H9 (cell line): Measurements from ENCODE around the gene OR2H1. TPM values are rescaled to one million over a fixed set of nuclear protein-coding genes. Genes with fewer than 3 reads are reported as not detected.

Source experiments
- DNase-seq: peaks from one replicate; pipeline ENCODE4 v3.0.0-alpha.2; 2017
- H2AFZ ChIP-seq: one replicate; pipeline ENCODE4 v1.6.1; 2013; ENCODE audit warnings: mild to moderate bottlenecking, low read length, control low read depth, moderate library complexity
- H2AK5ac ChIP-seq: 2 replicates; pipeline ENCODE4 v1.6.1; 2013; ENCODE audit warnings: low read length, control low read depth, mixed read lengths; ENCODE audit not compliant: insufficient read length
- H2BK120ac ChIP-seq: one replicate; pipeline ENCODE4 v1.6.1; 2013; ENCODE audit warnings: low read depth, mild to moderate bottlenecking, low read length, control low read depth, inconsistent platforms; ENCODE audit not compliant: poor library complexity, severe bottlenecking
- H2BK12ac ChIP-seq: 2 replicates; pipeline ENCODE4 v1.6.1; 2013; ENCODE audit warnings: low read length, control low read depth, mixed read lengths, low read depth; ENCODE audit not compliant: insufficient read length
- H2BK15ac ChIP-seq: 2 replicates; pipeline ENCODE4 v1.6.1; 2013; ENCODE audit warnings: low read depth, low read length, control low read depth
- H2BK20ac ChIP-seq: one replicate; pipeline ENCODE4 v1.6.1; 2013; ENCODE audit warnings: low read depth, mild to moderate bottlenecking, low read length, control low read depth, inconsistent platforms; ENCODE audit not compliant: poor library complexity, severe bottlenecking
- H2BK5ac ChIP-seq: 2 replicates; pipeline ENCODE4 v1.6.1; 2013; ENCODE audit warnings: low read length, control low read depth, mixed read lengths; ENCODE audit not compliant: insufficient read length
- H3K14ac ChIP-seq: 2 replicates; pipeline ENCODE4 v1.6.1; 2013; ENCODE audit warnings: low read length, control low read depth; ENCODE audit not compliant: insufficient read depth
- H3K18ac ChIP-seq: 2 replicates; pipeline ENCODE4 v1.6.1; 2013; ENCODE audit warnings: low read depth, mild to moderate bottlenecking, mixed read lengths, low read length, control low read depth; ENCODE audit not compliant: insufficient read length
- H3K23ac ChIP-seq: 2 replicates; pipeline ENCODE4 v1.6.1; 2013; ENCODE audit warnings: low read length, control low read depth, mixed read lengths, low read depth; ENCODE audit not compliant: insufficient read length
- H3K23me2 ChIP-seq: 2 replicates; pipeline ENCODE4 v1.6.1; 2013; ENCODE audit warnings: low read depth, mild to moderate bottlenecking, mixed read lengths, low read length, control low read depth; ENCODE audit not compliant: insufficient read length, poor library complexity, severe bottlenecking
- H3K27ac ChIP-seq: 2 replicates; pipeline ENCODE4 v1.5.1; 2013; ENCODE audit warnings: low read length, control low read depth, mixed read lengths, low read depth; ENCODE audit not compliant: insufficient read length
- H3K27me3 ChIP-seq: 2 replicates; pipeline ENCODE4 v1.6.1; 2013; ENCODE audit warnings: low read length, control low read depth, inconsistent platforms; ENCODE audit not compliant: insufficient read depth
- H3K4ac ChIP-seq: 2 replicates; pipeline ENCODE4 v1.6.1; 2013; ENCODE audit warnings: low read depth, mild to moderate bottlenecking, control low read depth, inconsistent platforms, low read length, moderate library complexity
- H3K4me1 ChIP-seq: 2 replicates; pipeline ENCODE4 v1.6.1; 2013; ENCODE audit warnings: low read length, control low read depth, inconsistent platforms; ENCODE audit not compliant: insufficient read depth
- H3K4me2 ChIP-seq: 2 replicates; pipeline ENCODE4 v1.6.1; 2013; ENCODE audit warnings: low read length, control low read depth, mixed read lengths; ENCODE audit not compliant: insufficient read length, insufficient read depth
- H3K56ac ChIP-seq: 2 replicates; pipeline ENCODE4 v1.6.1; 2013; ENCODE audit warnings: low read depth, mild to moderate bottlenecking, mixed read lengths, low read length, control low read depth; ENCODE audit not compliant: insufficient read length
- H3K79me1 ChIP-seq: 2 replicates; pipeline ENCODE4 v1.6.1; 2013; ENCODE audit warnings: low read depth, mild to moderate bottlenecking, moderate library complexity, low read length, control low read depth, inconsistent platforms; ENCODE audit not compliant: insufficient read depth, poor library complexity, severe bottlenecking
- H3K79me2 ChIP-seq: 2 replicates; pipeline ENCODE4 v1.6.1; 2013; ENCODE audit warnings: low read length, control low read depth, inconsistent platforms; ENCODE audit not compliant: insufficient read depth
- H3K9ac ChIP-seq: 2 replicates; pipeline ENCODE4 v1.6.1; 2013; ENCODE audit warnings: low read length, control low read depth, mixed read lengths; ENCODE audit not compliant: insufficient read length; ENCODE audit errors: extremely low read depth
- H3K9me3 ChIP-seq: one replicate; pipeline ENCODE4 v1.6.1; 2013; ENCODE audit warnings: low read depth, low read length, inconsistent platforms; ENCODE audit not compliant: control insufficient read depth
- H3T11ph ChIP-seq: one replicate; pipeline ENCODE4 v1.6.1; 2013; ENCODE audit warnings: mild to moderate bottlenecking, low read length, control low read depth, inconsistent platforms
- H4K20me1 ChIP-seq: one replicate; pipeline ENCODE4 v1.6.1; 2013; ENCODE audit not compliant: control insufficient read depth, insufficient read length, insufficient read depth
- H4K5ac ChIP-seq: 2 replicates; pipeline ENCODE4 v1.6.1; 2013; ENCODE audit warnings: low read depth, mild to moderate bottlenecking, mixed read lengths, low read length, control low read depth; ENCODE audit not compliant: insufficient read length
- H4K8ac ChIP-seq: replicated peaks from 2 replicates; pipeline ENCODE4 v1.6.1; 2013; ENCODE audit warnings: low read length, control low read depth, mixed read lengths, low read depth; ENCODE audit not compliant: insufficient read length
- H4K91ac ChIP-seq: 2 replicates; pipeline ENCODE4 v1.6.1; 2013; ENCODE audit warnings: low read depth, mild to moderate bottlenecking, moderate library complexity, mixed read lengths, low read length, control low read depth; ENCODE audit not compliant: insufficient read length
- H3K27ac Mint-ChIP-seq, 3 experiments: 2 replicates in 2 of 3; 3 replicates in 1 of 3; pipeline ENCODE4 v1.8.0; 2020 to 2021; ENCODE audit warnings: mixed read lengths in 3 of 3, mild to moderate bottlenecking in 1 of 3, moderate library complexity in 1 of 3
- H3K27me3 Mint-ChIP-seq: 2 replicates; pipeline ENCODE4 v1.8.0; 2021; ENCODE audit warnings: low read depth, mild to moderate bottlenecking, moderate library complexity, mixed read lengths
- H3K36me3 Mint-ChIP-seq, 3 experiments: 2 replicates in 2 of 3; 3 replicates in 1 of 3; pipeline ENCODE4 v1.8.0; 2020 to 2021; ENCODE audit warnings: low read depth in 3 of 3, mixed read lengths in 3 of 3; ENCODE audit not compliant: insufficient read depth in 1 of 3
- H3K4me1 Mint-ChIP-seq, 2 experiments: 2 replicates each; pipeline ENCODE4 v1.8.0; 2020; ENCODE audit warnings: mixed read lengths in 2 of 2
- H3K4me3 Mint-ChIP-seq, 2 experiments: 2 replicates in 1 of 2; 3 replicates in 1 of 2; pipeline ENCODE4 v1.8.0; 2020 to 2021; ENCODE audit warnings: mild to moderate bottlenecking in 2 of 2, mixed read lengths in 2 of 2, moderate library complexity in 1 of 2
- H3K9me3 Mint-ChIP-seq, 2 experiments: 2 replicates in 1 of 2; 3 replicates in 1 of 2; pipeline ENCODE4 v1.8.0; 2020; ENCODE audit warnings: mild to moderate bottlenecking in 2 of 2, mixed read lengths in 2 of 2, moderate library complexity in 1 of 2
- CTCF ChIP-seq: fragments of 200-600 bp; sonication (generic); conservative IDR thresholded peaks from 3 replicates; pipeline ENCODE4 v1.8.0; 2021; ENCODE audit warnings: antibody characterized with exemption, mild to moderate bottlenecking
- WGBS: extraction: QIAGEN DNeasy Blood & Tissue Kit; methylation state at CpG from one replicate; pipeline ENCODE4 v1.1.7; 2013; ENCODE audit warnings: missing lambda C conversion rate, low lambda C conversion rate, mixed read lengths; ENCODE audit not compliant: insufficient read length; ENCODE audit errors: extremely low coverage; 5-methylcytosine and 5-hydroxymethylcytosine counted together
- total RNA-seq: library from RNA; stranded (reverse); gene quantifications from 2 replicates; pipeline ENCODE4 v1.2.1, GENCODE V29; 2021

The OR2H1 gene
- total RNA-seq, 1 experiment from 2014 or later: not detected

DNA sequence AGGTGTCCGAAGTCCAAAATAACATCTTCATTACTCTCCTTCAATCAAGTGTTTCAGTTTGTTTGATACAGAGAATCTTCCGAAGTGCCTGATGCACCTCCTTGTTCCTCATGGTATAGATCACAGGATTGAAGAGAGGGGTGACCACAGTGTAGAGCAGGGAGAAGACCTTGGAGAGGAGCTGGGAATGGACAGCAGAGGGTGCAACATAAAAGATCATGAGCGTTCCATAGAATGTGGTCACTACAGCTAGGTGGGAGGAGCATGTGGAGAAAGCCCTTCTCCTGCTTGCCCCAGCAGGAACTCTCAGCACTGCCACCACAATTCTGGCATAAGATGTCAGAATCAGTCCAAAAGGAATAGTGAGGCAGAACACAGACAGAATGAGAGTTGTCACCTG lies 30.3 kb upstream of the OR2H1 start:
- no peak for DNase-seq
- no peaks in the 10 kb centered on the region for H3K27me3 ChIP-seq
- no CpG with 5 or more reads among the region's 3 CpGs for WGBS
- H2AK5ac ChIP-seq: no peak overlapping the region
- no peak overlapping the region for H2BK120ac ChIP-seq
- no peak overlapping the region for H2BK12ac ChIP-seq
- no peaks in the 10 kb centered on the region for H3K23me2 ChIP-seq
- no peak overlapping the region for H2BK5ac ChIP-seq
- no peak overlapping the region for H3K14ac ChIP-seq
- H3K27ac ChIP-seq: no peak overlapping the region
- Mint-ChIP-seq H3K27me3 (no peaks in the 10 kb centered on the region), H3K36me3 (no peaks in the 10 kb centered on the region), H3K4me3 (no peak overlapping the region), H3K27ac (no peak overlapping the region), H3K9me3 (no peaks in the 10 kb centered on the region; a peak in 1 of 5 replicates), H3K4me1 (peaks cover 12 to 13% of the 10 kb centered on the region in 2 experiments)
- H2AFZ ChIP-seq: no peak overlapping the region
- no peak overlapping the region for H4K5ac ChIP-seq
- H3K79me2 ChIP-seq: no peaks in the 10 kb centered on the region
- H3K79me1 ChIP-seq: no peaks in the 10 kb centered on the region
- TF ChIP-seq CTCF: no peak
- peaks cover 3% of the 10 kb centered on the region; the same call in 1 of the 2 replicates for H3K4me1 ChIP-seq
- no peak overlapping the region for H3K9ac ChIP-seq
- no peaks in the 10 kb centered on the region for H3K9me3 ChIP-seq
- no peak overlapping the region for H2BK15ac ChIP-seq
- no peak overlapping the region for H3K56ac ChIP-seq
- no peak overlapping the region for H3T11ph ChIP-seq
- no peak overlapping the region for H4K91ac ChIP-seq
- no peaks in the 10 kb centered on the region for H4K20me1 ChIP-seq
- no peak overlapping the region for H2BK20ac ChIP-seq
- H4K8ac ChIP-seq: no peak overlapping the region
- H3K18ac ChIP-seq: no peak overlapping the region
- H3K4ac ChIP-seq: no peak overlapping the region
- H3K4me2 ChIP-seq: no peak overlapping the region
- no peak overlapping the region for H3K23ac ChIP-seq
